ENCODE results near the gene PHACTR3.

PHACTR3 gene

DNA sequence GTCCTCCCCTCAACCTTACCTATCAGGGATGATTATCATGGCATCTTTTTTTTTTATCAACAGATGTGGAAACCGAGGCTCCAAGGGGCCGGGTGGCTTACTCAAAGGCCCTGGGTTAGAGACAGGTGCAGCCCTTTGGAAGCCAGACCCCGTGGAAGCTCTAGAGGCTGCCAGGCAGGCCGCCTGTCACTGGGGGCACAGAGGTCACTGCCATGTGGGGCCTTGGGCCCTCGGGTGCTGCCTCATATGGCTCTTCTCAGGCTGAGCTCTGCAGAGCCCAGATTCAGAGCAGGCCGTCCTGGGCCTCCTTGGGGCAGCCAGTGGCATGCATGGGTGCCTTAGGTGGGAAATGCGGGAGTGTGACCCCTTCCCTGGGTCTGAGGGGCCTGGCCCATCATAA is 136.3 kb downstream of the PHACTR3 start:
- DNase-seq, result no peak

DNA sequence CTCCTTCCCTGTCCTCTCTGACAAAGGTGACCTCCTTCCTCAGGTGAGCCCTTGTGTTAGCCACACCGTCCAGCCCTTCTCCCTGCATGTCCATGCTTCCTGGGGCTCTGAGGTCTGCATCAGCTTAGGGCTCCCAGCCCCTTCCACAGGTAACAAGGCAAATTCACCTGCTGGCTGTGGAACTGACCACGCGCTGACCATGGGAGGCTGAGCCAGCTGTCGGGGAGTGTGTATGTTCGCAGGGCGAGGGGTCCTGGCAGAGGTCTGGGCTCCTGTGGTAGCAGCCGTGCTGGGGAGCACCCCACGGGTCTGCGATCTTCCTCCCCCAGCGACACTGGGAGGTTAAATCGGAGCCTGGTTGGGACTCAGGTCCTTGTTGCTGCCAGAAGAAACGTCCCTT is 136.7 kb downstream of the PHACTR3 start:
- no peak for DNase-seq

DNA sequence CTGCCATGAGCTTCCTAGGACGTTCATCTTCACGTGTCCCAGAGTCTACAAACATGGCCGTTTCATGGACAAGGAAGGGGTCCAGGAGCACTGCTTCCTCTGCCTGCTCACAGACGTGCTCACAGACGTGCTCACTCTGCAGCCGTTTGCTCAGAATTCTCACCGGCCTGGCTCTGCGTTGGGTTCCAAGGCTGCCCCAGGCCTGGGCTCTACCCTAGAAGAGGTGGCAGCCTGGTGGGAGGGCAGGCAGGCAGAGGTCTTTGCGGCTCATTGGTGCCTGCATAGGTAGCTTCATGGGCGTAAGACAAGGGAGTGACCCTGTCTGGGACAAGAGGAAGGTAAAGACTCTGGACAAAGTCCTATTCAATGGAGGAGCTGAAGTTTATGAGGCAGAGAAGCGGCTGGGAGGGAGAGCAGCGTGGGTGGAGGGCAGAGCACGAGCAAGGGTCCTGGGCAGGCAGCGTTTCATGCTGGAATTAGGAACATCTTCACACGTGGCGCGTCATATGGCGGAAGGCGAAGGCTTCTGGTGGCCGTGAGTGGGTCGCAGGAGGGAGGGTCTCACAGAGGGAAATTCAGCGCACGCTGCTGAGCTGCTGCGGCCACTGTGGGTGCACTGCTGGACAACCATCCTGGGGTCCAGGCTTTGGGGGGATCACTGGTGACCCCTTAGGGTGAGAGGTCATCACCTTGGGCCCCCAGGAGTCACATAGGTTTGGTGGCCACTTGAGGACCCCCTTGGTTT is 138.2 kb downstream of the PHACTR3 start:
- DNase-seq, result no peak

DNA sequence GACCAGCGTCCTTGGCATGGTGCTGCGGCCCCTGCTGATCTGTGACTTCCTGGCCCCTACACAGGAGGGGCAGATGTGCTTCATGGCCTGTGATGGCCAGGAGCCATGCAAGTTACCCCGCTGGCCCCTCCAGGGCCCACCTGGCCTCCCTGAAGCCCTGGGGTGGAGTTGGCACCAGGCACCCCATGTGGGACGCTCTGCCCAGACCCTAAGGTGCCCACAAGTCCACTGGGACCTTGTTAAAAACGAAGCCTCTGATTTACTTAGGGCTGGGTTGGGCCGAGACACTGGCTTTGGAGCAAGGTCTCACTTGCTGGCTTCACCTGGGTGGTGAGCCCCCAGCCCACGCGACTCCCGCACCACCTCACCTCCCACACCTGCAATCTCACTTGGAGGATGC is 139.0 kb downstream of the PHACTR3 start:
- no peak for DNase-seq

DNA sequence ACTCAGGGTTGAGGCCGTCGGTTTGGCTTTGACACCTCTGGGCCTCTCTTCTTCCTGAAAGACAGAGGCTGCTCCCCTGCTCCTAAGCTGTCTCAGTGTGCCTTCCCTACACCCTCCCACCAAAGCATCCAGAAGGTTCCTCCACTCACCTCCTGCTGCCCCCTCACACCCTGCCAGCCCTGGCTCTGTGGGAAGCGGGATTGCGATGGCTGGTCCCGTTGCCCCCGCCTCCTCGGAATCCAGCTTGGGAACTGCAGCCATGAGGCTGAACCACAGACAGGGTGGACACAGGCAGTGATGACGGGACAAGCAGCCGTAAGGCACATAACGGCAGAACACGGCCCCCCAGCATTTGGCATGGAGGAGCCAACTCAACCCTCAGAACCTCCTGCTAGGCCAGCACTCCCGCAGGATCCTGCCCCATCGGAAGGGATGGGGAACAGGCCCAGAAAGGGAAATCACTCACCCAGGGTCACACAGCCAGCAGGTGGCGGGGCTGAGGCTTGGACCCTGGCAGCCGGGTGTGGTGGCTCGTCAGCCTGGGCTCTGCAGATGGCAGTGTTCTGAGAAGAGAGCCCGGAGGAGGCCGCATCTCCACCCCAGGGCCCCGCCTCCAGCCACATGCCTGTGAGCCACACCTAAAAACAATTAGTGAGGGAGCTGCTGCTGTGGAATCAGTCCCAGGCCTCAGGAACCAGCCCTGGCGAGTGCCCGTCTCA is 139.6 kb downstream of the PHACTR3 start:
- no peak for DNase-seq

DNA sequence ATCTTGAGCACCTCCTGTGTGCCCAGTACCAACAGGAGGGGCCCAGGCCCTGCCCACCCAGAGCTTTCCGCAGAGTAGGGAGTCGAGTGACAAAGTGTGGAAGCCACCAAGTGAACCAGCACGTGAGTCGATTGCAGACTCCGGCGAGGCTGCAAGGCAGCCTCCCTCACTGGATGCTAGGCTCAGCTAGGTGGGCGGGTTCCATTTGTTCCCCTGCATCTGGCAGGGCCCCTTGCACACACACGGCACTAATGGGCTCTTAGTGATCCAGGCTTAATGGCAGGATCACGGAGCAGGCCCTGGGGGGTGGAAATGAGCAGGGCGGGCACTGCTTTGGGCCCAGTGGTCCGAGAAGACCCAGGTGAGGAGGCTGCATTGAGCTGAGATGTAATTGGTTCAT is 140.4 kb downstream of the PHACTR3 start:
- no peak for DNase-seq

DNA sequence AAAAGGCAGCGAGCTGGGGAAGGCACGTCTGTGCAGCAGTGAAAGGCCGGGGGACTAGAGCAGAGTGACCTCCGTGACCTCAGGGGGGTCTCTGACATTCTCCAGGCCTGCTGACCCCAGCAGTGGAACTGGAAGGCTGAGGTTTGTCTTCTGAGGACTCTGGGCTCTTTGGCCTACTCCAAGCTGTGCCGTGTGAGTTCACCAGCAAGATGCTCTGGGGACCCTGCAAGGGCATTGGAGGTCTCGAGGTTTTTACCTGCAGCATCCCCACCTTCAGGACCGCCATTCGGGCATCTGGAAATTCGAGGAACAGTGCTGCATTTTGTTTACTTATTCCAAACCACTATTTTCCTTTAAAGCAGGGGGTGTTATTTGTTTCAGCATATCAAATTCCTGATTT is 140.9 kb downstream of the PHACTR3 start:
- no peak for DNase-seq

DNA sequence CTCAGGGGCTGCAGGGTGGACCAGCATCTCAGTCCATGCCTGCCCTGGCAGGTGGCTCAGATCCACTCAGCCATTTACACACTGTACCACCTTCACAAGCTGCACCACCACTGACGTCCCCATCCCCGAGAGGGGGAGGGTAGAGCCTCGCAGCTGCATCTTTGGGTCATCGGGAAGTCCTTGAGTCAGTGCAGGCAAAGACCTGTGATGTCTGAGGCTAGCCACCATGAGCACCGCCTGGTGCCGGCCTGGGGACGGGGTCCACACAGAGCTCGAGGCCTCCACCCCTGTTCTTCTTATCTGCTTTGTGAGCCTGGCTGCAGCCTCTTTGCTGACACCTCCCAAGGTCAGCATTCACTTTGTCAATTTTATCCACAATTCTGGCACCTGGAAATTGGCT is 141.4 kb downstream of the PHACTR3 start:
- no peak for DNase-seq

DNA sequence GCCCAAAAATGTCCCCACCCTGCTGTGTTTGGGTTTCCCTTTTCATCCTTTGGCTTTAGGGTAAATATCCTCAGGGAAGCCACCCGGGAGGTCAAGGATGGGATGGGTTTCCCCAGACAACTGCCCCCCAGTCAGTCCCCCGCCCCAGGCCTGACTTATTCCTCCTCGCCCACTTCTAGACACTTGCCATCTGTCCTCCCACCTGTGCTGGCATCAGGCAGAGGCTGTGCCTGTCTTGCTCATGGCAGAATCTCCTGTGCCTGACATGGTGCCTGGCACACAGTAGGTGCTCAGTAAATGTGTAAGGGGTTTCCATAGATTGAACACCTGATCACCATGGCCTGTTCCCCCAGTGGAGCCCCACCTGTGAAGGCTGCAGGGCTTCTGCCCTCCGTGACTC is 141.8 kb downstream of the PHACTR3 start:
- DNase-seq, result no peak

DNA sequence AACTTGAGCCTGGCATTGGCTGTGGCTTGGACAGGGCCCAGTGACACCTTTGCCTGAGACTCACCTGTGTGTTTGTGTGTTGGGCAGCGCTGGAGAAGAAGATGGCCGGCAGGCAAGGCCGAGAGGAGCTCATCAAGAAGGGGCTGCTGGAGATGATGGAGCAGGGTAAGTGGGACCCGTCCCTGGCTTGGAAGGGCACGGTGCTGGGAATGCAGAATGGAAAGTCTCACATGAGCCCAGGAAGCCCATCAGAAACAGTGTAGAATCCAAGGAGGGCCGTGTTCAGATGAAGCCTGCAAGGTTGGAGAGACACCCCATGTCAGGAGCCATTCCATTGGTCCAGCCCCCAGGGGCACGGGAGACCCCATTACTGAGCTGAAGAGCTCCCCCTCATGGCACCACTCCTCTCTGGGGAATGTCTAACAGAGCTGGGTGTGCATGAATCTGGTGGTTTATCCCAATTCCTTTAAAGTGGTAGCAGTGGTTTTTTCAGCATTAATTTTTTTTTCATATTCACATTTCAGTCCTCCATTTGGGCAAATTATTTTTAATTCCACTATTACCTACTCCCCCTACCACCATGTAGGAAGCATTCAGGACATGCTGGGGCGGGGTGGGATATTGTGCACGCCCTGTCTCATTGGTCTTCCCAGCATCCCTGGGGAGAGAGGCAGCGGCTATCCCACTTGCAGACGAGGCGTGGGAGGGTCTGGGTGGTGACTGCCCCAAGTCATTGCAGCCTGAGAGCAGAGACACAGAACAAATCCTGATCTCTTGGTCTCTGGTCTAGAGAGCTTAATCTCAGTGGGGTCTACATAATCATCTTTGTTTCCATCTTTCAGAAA is 143.6 kb downstream of the PHACTR3 start:
- no peak for DNase-seq

DNA sequence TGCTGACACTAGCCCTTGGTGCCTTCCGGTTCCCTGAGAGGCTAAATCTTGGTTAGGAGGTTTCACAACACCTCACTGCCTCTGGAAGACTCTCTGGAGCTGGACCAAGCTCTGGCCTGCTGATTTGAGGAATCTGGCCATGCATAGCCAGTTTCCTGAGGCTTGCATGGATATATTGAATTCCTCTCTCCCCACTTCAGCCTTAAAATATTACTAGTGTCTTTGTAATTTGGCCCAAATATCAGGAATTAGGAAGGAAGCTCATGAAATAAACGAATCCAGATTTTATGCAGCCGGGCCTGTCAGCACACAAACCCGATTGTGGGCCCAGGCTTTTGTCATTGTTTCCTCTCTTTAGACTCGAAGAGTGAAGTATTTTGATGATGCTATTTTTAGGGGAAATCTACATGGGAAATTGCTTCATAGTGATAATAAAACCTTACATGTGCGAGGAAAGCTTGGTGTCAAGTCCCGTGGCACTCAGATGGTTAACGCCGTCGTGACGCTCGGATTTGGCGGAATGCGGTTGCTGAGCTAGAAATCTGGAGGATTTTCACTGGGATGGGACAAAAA is 144.4 kb downstream of the PHACTR3 start:
- DNase-seq, result no peak

DNA sequence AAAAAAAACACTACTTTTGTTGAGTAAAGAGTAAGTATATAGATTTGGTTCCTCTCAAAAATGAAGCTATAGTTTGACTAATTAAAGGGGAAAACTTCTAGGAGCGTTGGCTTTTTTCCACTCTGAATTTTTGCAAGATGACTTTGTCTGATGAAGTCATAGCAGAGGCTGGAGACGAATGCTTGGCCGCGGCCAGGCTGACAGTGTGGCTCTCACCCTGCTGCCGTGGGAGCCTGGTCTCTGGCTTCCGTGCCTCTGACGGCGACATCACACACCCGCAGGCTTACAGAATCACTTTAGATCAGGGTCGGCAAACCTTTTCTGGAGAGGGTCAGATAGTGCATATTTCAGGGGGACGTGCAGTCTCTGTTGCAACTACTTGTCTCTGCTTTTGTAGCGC is 145.0 kb downstream of the PHACTR3 start:
- no peak for DNase-seq

DNA sequence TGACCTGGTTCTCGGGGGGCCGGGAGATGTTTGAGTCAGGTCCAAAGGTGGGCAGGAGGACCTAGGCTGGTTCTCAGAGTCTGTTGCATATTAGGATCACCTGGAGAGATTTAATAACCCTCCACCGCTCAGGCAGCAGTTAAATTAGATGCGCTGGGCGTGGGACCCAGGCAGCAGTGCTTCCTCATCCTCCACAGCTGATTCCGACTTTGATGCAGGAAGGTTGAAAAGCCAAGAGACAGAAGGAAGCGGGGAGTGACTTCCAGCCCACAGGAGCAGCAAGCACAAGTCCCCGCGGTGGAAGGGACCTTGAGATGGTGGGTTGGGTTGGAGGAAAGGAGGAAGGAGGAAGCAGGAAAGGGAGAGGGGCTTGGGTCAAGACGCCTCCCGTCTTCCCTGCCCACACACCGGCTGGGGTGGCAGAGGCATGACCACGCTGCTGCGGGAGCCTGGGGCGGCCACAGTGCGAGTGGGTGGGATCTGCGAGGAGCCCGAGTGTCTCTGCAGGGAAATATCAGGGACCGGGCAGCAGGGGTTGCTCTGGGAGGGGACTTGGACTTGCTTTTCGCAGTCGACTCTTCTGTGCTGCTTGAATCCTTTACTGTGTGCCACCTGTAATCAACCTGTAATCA is 146.0 kb downstream of the PHACTR3 start:
- DNase-seq, result no peak

DNA sequence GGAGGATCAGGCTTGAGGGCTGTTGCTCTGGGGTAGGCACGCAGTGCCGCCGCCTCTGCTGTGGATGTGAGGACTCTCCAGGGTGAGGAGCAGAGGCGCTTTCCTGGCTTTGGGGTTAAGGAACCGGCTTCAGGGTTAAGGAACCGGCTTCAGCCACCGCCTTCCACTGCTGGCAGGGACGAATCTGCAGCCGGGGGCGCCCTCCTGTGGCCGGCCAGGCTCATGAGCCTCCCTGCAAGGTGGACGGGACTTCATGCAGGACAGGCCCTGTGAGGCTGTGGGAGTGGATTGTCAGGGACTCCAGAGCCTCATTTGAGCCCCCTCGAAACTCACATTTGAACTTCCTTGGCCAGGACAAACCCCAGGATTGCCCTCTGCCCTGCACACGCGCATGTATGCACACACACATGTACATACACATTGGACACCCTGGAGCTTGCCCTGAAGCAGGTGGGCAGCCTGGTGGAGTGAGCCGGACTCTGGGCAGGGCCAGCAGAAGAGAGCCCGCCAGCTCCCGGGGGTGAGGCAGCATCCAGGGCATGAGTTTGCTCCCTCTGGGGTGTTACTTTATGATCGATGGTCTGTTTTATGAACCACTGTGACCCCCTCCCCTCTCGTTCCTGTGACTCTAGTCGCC is 146.9 kb downstream of the PHACTR3 start:
- no peak for DNase-seq

DNA sequence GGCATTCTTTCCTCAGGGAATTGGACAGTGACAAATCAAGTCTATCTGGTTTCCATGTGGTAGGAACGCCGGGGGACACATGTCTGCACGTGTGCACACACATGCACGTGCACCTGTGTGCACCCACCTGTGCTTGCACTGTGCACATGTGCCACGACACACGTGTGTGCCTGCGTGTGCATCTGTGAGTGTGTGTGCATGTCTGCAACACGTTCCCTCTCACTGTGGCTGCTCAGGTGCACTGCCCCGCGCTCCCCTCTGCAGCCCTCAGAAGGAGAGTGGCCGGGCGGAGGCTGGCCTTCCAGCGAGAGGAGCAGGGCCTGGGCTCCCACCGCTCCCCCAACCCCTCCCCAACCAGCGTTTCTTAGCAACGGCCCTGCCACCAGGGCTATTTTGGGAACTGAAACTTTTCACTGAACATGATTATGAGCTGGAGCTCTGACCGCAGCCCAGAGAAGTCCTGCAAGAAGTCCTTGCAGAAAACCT is 147.8 kb downstream of the PHACTR3 start:
- DNase-seq, result no peak

DNA sequence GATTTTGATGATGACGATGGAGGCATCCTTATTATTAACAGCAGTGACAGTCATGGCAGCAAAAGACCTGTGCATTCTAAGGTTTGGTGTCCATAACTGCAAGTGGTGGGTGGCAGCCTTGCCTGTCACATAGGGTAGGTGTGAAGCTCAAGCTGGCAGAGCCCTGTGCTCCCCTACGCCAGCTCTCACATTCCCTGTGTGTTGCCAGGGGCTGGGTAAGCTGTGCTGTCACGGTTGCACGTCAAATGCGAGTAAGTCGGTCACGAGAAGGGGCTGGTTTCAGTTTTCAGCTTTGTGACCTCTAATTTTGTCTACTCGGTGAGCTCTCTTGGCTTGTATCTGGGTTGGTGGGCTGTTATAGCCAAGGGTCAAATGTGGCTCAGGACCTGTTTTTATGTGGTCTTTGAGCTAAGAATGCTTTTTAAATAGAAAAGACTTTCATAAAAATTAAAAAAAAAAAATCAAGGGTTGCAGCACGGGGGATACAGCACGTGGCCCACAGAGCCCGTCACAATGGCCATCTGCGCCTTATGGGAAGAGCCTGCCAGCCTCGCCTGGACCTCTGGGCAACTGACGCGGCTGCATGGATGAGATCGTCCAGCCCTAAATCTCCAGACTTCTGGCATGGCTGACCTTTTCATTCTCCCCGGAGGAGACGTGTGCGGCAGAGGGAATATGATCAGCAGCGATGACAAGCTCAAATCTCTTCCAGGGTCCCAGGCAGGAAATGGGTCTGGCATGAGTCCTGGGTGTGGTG is 148.5 kb downstream of the PHACTR3 start:
- no peak for DNase-seq

DNA sequence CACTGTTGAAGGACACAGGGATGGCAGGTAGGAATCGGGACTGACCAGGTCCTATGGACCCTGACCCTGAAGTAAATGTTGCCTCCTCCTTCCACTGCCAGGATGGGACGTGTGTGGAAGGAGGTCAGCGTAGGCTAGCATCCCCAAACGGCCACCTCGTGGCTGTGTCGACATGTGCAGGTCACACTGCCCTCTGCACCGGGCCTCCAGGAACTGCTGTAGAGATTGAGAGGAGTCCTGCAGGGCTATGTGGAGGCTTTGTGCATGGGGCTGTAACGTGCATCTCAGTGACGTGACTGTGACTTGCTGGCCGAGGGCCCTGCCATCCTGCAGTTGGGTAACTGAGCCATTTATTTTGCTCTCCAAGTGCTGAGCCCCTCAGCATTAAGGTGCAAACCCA is 149.5 kb downstream of the PHACTR3 start:
- DNase-seq, result no peak

DNA sequence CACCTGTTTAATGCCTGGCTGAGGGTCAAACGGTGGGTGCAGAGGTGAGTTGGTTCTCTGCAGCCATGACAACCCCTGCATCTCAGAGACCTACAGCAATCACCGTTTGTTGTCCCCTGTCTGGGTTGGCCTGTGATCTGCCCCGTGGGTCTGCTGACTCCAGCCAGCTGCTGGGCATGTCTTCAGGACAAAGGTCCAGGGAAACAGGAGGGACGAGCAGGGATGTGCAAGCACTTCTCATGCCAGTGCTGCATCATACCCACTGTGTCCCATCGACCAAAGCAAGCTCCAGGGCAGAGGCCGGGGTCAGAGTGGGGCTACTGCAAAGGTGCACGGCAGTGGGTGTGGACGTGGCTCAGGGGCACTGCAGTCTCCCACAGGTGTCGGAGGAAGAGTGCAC is 150.2 kb downstream of the PHACTR3 start:
- DNase-seq, result no peak

DNA sequence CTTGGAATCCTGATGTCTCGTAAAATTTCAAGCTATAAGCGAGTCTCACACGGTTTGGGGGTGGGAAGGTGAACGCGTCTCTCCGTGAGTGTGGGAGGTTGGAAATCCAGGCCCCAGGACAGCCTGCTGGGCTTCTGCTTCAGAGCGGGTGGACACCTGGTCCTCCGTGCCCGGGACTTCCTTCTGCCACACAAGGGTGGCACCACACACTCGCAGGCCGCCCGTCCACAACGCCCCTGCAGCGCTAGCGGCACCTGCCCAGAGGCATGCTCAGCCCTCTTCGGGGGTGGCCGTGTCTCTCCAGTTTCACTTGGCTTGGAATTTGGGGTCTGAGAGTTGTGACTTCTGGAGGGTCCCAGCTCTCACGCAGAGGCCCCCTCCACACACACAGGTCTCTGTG is 151.9 kb downstream of the PHACTR3 start:
- DNase-seq, result no peak

DNA sequence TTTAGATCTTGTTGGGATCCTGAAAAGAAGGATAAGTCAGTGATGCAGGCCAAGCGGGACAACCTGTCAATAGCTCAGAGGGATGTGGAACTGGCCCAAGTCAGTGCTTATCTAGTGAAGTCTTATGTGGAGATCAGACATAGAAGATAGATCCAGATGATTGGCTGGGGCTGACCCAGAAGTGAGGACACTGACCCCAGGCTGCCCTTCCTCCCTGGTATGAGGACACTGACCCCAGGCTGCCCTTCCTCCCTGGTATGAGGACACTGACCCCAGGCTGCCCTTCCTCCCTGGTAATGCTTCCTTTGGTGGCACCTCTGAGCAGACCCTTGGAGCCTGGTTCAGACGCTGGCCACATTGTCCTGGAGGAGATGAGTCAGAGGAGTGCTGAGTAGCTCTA is 159.7 kb downstream of the PHACTR3 start:
- no peak for DNase-seq

DNA sequence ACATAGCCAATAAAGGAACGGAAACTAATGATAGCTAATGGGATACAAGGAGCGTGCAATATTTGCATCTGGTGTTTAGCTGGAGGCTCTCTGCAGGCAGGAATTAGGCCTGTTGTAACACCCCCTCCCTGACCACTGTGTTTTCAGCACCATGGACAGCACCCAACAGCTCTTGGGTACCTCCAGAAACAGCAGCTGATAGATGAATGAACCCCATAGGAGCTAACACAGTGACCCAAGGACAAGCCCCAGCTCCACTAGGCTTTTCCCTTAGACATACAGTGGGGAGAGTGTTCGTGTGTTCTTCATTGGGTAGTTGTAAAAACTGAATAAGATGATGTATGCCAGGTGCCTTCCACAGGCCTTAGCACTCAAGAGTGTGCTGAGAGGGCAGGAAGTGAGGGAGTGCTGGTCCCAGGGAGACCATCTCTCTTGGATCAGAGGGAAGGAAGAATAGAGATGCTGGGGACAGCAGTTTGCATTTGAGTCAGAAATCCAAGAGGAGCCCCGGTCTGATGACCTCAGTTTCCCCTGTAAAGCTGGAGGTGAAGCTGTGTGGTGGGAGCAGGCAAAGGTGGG is 161.3 kb downstream of the PHACTR3 start:
- DNase-seq, result no peak
